HG02973 (cell line): Measurements from ENCODE around the gene GFPT2.

Source experiments
- ATAC-seq: cut with Tn5 transposase; IDR thresholded peaks from one replicate; pipeline ENCODE4 v1.9.1; 2021; ENCODE audit warnings: moderate library complexity; ENCODE audit not compliant: unreplicated experiment

The GFPT2 gene

DNA sequence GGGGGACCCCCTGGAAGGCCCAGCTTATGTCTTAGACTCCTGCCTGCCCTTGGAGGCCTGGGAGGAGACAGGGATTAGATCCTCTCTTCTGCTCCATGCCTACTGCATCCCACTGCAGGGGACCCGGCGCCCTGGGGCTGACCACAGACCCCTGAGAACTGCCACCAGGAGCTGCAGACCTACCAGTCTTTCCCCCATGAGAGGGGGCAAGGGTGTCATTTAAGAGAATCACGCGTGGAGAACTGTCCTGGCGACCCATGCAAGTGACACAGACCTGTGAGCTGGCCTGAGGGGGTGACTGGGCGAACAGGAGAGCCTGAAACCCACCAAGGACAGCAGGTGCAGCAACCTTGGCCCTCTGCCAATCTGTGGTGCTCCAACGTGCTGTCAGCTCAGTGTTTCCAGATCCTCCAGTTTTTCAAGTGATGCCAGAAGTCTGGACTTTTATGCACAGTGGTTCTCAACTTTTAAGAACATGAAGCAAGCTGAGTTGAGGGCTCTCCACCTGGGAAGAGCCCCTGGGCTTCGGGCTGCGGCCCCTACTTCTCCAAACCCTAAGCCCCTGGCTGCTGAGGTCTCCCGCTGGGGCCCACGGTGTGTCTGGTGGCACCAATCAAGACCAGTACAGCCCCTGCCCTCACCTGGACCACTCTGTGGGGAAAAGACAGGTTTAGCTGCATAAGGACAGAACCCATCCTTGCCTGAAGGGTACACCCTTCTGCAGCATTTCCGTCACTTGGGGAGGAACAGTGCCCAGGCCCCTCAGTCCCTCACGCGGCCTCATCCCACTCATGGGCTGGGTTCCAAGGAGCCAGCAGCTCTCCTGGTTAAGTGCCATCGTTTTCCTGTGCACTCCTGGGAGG lies 18.2 kb downstream of the GFPT2 start:
- no peak for ATAC-seq

DNA sequence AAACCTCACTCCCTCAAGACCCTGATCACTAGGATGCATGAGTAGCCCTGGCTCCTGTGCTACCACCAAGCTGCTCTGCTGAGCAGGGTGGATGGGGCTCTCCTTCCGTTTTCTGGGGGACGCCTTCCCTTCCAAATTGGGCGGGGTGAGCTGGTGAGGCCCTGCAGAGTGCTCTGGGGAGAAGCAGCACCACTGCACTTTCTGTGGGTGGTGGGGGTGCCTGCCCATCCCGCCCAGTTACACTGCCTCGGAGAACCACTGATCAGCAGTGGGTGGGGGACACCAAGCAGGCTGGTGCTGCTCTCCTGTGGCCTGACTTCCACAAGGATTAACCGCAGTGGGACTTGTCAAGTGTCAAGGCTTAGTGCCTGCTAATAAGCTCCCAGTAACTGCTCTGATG lies 19.0 kb downstream of the GFPT2 start:
- no peak for ATAC-seq

DNA sequence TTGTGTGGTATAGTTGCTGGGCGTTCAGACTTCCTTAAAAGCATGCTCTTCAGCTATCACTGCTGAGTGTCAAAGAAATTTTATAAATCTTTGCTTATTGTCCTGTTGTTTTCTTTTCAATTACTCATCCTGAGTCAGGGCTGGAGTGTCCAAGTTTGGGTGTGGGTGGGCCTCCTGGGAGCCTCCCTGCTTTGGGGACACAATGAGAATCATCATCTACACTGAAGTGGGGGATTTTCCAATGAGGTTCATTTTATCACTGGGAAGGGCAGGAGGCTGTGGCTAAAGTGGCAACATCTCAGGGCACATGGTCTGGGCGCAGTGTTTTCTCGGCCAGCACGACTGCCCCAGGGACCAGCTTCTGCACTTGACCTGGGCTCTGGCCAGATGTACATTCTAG lies 19.5 kb downstream of the GFPT2 start:
- ATAC-seq, result no peak

DNA sequence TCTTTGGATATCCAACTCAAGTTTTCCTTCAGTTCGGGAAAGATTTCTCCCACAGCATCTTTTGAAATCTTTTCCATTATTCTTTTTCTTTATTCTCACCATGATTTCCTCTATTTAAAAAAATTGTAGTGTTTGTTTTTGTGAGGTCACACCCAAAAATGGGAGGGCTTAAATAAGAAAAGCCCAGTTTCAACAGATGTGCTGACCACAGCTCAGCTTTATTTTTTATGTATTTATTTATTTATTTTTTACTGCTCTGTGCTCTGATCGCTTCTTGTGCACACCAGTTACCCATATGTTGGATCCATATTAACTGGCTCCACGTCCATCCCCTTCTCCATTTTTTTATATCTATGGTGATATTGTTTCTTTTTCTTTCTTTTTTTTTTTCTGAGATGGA lies 20.3 kb downstream of the GFPT2 start:
- ATAC-seq, result no peak

DNA sequence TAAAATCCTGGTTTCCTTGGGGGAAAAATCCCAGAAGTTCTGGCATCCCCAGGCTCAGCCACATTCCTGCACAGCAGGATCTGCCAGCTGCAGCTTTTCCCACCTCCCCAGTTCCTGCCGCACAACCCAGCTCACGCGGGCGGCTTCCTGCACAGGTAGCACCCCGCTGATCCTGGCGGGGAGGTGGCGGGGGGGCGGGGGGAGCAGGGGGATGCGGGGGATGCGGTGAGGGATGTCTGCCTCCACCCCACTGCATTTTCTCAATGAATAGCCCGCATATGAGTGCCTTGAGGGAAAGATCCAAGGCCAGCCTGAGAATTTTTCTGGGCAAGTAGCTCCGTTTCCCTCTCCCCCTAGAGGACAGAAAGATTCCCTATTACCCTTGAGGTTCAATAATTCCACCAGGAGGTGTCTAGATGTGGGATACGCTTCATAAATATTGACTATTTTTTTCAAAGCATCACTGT lies 21.1 kb downstream of the GFPT2 start:
- ATAC-seq, result no peak

DNA sequence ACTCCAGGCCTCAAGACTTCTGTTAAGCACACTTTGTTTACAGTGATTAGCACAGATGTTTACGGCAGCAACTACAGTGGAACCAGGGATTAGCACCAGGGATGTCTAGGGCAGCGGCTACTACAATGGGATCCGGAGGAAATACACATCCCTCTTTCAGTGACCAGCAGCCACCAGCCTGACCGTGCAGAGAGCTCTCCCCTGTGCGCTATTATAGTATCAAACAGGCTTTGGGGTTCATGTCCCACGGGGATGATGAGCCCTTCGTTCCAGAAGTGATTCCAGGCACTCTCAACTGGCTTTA lies 21.5 kb downstream of the GFPT2 start:
- ATAC-seq, result no peak

DNA sequence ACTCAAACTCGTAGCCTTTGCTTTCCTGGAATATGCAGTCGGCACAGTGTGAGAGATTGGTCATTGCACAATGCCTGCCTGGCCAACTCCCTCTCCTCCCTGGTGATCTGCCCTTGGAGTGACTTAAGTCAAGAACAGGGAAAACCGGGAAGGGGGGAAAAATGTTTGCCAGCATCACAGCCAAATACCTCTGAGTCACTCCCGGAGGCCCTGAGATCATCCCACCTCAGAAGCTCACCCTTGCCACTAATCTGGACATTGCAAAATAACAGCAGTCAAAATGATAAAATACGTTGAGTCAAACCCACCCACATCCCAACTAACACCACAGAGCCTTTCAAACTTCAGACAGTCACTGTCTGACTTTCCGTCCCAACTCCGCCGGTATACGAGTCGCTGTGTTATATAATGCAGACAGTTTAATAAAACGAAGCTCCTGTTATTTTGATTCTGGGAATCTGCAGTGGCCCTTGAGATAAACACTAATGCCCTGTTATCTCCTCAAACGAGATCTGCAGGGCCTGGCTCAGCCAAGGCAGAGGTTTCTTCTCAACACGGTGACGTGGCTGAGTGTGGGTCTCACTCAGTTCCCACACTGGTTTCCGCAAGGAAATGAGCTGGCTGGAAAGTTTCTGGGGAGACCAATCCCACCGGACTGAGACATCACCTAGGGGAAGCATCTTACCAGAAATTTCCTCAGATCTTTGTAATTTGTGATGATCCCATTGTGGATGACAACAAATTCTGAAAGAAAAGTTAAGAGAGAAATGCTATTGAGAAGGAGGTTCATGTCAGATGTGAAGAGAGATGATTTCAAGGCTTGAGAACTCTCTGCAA lies 22.1 kb downstream of the GFPT2 start:
- ATAC-seq, result no peak

DNA sequence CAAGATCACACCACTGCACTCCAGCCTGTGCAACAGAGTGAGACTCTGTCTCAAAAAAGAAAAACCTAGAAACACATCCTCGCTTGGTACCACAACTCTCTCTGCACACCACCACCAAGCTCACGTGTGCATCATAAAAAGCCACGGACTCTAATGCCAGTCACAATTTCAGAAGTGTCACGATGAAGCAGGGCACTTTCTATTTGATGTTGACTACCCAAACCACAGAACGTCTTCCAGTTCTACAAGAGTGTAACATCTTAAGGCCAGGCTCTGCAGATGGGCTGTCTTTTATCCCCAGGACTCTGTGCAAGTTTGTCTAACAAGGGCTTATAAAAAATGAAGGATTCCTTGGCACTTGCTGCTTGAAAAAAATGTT lies 22.9 kb downstream of the GFPT2 start:
- no peak for ATAC-seq

DNA sequence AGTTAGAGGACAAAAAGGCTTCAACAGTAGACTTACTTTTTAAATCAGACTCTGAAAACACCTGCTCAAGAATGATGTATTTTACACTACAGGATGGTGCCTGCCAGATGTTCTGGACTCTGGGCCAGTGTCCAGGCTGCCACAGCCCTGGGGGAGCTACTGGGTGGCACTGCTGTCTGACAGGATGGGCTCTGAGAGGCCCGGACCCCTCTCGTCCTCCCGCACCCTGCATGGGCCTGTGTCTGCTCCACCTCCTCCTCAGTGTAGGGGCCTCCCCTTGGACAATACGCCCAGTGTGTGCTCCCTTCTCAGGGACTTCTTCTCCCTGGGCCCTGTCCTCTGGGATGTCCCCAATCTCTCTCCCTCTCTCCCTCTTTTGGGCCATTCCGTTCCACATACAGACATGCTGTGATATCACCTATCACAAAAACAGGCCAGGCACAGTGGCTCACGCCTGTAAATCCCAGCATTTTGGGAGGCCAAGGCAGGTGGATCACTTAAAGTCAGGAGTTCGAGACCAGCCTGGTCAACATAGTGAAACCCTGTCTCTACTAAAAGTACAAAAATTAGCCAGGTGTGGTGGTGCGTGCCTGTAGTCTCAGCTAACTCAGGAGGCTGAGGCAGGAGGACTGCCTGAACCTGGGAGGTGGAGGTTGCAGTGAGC lies 23.4 kb downstream of the GFPT2 start:
- no peak for ATAC-seq

DNA sequence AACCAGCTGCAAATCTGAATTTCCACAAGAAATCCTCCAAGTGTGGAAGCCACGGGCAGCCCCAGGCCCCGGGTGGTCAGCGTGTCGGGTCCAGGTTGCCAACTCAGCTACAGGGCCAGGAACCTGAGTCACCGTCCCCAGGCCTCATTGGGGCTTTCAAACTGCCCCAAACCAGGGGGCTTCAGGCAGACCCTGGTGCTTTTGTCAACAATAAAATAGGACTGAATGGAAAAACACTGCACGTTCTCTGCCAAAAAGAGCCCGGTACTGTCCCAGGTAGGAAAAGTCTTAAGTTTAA lies 24.0 kb downstream of the GFPT2 start:
- ATAC-seq, result no peak

DNA sequence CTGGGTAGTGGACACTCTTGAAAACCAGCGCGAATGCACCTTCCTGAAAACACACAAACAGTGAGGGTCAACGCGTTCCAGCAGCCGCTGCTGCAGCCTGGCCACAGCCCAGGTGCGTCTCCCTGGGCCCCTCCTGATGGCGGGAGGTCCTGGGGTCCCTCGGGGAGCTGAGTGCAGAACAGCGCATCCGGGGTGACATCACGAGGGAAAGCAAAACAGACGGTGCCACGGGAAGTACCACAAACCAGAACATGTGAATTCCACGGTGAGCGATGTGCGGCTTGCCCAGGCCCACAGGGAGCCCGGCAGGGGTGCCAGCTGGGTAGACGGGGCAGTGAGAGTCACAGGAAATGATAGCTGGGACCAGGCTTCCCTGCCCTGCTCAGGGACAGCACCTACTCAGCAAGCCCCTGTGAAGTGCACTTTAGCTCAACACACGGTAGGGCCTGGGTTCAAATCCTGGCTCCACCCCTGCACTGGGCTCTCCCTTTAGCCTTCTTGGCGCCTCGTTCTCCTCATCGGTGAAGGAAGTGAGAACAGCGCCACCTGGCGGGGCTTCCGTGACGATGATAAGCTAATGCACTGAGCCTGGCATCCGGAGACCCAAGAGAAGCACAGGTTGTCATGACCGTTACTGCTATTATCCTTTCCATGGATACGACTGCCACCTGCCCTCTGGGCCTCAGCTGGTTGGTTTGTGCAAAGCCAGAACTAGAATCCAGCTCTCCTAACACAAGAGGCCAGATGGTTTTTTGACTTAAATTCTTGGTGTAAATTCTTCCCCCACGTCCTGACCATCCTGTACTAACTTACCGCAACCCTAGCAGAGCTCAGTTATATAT lies 24.6 kb downstream of the GFPT2 start:
- peak; percentile 88 for ATAC-seq

DNA sequence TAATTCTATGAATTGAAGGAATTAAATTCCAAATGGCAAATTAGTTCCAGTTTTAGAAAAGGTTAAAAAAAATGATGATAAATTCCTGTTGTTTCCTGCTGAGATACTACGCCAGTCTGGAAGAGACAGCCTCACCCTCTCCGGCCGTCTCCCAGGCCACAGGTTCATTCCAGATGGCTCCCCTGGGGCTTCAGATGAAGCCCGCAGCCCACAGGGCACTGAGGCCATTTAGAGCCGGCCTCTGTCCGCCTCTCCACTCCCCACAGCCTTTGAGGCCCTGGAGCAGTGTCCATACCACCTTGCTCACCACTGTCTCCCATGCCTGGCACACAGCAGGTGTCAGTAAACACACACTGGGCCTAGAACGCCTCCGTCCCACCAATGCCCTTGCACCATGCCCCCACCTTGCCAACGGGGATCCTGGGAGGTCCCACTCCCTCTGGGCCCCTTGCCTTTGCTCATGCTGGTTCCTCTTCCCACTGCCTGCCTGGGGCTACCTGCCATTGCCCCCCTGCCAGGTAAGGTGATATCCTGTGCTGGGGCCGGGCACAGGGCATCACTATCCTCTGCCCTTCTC lies 26.1 kb downstream of the GFPT2 start:
- no peak for ATAC-seq

DNA sequence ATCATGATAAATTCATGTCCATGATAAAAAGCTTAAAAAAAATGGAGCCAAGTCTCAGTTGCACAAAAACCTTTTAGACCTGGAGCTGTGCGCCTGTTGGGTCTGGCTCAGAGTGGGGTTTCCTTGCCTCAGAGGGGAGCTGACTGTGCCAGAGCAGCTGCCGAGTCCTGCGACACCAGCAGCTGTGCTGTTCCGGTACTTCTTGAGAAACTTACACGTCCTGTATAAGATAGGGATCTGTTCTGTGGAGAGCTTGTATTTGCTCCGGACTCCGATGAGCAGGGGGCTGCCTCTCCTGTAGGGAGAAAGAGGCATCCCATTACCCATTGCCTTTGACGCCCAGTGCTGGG lies 28.6 kb downstream of the GFPT2 start:
- no peak for ATAC-seq

DNA sequence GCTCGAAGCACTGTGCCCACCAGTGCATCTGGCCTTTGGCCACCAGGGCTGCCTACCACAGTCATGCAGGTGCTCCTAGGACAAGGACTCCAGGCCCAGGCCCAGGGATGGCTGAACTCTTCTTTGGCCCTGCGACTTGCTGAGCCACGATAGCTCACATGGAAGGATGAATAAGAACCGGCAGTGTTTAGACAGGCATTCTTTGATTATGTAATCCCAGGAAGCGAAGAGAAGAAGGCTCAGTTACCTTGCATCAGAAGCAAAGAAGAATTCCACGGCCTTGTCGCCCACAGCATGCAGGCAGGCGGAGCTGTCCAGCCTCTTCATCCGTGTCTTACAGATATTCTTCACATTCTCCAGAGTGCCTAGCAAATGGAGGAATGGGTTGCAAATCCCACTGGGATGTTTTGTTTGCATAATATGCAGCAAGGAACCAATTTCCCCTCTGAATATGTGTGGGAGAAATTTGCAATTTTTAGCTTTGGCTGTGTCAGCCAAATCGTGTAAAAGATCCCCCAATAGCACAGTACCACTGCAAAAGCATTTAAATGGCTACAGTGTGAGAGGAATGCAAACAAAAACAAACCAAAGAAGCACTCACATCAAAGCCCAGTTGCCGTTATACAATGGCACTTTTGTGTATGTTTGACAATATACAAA lies 29.1 kb downstream of the GFPT2 start:
- no peak for ATAC-seq

DNA sequence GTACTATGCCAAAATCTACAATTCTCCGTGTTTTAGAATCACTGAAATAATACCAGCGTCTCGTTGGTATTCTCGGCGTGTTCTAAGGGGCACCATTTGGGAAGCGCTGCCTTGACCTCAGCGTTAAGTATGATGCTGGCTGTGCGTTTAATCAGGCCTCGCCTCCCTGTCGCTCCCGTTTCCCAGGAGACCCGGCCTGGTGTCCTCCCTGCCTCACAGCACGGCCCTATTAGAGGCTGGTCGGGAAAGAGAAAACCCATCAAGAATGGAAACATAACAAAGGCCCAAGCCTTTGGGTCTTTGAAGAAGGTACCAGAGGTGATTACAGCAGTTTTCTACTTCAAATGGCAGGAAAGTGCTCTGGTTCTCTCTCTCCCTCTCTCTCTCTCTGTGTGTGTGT lies 30.0 kb downstream of the GFPT2 start:
- no peak for ATAC-seq

DNA sequence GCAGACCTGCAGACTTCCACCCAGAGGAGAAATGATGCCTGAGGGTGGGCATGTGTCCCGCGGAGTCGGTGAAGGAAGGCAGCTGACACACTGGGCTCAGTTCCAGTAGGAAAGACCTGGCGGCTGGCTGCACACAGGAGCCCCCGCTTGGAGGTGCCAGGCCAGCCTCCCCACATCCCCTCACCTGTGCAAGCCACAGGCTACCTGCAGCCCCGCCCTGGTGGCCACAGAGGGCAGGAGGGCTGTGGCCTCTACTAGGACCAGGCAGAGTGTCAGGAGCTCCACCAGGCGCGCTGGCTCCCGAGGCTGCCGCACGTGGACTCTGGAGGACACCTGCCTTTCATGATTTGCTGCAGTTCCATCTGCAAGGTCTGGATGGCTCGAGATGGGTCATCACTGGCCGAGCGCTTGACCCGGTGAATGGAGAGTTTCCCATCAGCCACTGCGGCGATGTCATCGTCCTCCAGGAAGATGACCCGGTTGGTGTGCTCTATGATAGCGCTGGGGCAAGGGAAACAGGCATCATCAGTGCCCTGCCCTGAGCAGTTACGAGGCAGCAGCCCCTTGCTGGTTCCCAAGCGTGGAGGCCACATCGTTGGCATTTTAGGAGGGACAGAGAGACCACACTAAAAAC lies 34.6 kb downstream of the GFPT2 start:
- no peak for ATAC-seq

DNA sequence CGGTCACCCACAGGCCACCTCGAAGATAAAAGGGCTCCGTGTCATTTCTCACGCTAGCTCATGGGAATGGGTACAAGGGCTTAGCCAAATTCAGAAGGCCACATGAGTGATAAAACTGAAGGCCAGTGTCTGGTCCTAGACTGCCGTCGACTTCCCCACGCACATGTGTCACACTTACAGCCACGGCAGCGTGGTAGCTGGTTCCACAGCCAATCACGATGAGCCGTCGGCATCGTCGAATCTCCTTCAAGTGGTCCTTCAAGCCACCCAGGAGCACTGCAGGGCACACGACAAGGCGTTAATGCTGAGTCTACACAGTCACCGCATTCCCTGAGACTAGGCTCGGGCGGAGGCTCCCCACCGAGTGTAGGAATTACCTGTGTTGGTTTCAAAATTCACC lies 36.5 kb downstream of the GFPT2 start:
- ATAC-seq, result no peak

DNA sequence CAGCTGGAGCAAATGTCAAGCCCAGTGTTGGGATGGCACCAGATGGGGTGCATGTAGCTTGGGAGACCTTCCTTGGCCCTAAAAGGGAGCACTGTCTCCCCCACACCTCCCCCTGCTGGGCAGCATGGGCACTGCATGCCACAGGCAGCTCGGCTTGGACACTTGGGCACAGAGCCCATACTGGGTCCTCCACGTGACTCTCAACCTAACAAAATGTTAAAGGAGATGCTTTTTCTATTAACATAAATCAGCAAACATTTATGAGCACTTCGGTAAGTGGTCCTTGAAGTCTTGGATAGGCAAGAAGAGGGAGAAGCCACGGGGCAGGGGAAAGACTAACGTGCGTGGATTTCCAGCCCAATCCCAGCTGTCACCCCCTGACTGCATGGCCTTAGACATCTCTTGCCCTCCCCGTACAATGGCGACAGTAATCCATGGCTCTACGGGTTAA lies 37.3 kb downstream of the GFPT2 start:
- peak; percentile 43 for ATAC-seq

DNA sequence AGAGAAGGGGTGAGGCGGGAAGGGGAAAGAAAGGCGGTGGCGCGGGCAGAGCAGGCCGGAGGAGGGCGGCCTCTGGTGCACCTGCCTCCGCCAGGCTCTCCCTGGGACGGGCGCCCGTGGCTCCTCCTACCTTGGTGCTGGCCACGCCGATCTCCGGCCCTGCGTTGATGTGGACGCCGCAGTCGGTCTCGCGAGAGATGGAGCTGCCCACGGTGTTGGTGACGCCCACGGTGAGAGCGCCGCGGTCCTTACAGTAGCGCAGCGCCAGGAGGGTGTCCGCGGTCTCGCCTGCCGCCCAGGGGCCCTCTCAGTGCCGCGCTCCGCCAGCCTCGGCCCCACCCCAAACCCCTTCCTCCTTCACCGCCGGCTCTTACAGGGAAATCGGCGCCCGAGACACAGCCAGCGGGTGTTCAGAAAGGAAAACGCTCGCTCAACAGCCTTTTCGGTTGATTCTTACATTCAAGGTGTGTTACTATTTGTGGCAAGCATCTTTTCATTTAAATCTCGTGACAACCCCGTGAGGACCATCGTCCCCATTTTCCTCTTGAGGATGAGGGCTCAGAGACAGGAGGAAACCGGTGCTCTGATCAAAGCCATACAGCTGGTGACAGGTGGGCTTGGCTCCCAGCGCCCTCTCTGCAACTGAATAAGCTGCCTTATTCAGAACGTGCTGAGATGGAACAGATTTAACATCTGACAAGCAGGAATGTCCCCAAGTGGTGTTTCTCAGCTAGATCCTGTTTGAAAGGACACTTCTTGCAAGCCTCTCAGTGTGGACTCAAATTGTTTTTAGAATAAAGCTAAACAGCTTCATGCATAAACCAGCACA lies 39.2 kb downstream of the GFPT2 start:
- ATAC-seq, result peak; percentile 93
